Measurements from ENCODE around the gene GMPR2. TPM values are rescaled to one million over a fixed set of nuclear protein-coding genes. Genes with fewer than 3 reads are reported as not detected.

Gene GMPR2
- total RNA-seq, 1 donor from 2014 or later: 37.5 TPM

- no peak for DNase-seq (ENCODE audit: low spot score in 2 of 2)
- peaks cover 32 to 44% of the 10 kb centered on the region in 2 donors for H3K36me3 ChIP-seq
- H3K27me3 ChIP-seq: no peaks in the 10 kb centered on the region
- no peak for TF ChIP-seq CTCF (IDR thresholded peaks at IDR 0.05)
- no peaks in the 10 kb centered on the region for H3K9me3 ChIP-seq
- intact Hi-C loops (cut with DNase I): no loop called here
- H3K27ac ChIP-seq: no peak overlapping the region
- H3K4me1 ChIP-seq: no peaks in the 10 kb centered on the region
- no peak overlapping the region for H3K4me3 ChIP-seq
These were observed 28.3 kb upstream of the GMPR2 start for GRCh38 chr14:24204163-24205146.

DNA sequence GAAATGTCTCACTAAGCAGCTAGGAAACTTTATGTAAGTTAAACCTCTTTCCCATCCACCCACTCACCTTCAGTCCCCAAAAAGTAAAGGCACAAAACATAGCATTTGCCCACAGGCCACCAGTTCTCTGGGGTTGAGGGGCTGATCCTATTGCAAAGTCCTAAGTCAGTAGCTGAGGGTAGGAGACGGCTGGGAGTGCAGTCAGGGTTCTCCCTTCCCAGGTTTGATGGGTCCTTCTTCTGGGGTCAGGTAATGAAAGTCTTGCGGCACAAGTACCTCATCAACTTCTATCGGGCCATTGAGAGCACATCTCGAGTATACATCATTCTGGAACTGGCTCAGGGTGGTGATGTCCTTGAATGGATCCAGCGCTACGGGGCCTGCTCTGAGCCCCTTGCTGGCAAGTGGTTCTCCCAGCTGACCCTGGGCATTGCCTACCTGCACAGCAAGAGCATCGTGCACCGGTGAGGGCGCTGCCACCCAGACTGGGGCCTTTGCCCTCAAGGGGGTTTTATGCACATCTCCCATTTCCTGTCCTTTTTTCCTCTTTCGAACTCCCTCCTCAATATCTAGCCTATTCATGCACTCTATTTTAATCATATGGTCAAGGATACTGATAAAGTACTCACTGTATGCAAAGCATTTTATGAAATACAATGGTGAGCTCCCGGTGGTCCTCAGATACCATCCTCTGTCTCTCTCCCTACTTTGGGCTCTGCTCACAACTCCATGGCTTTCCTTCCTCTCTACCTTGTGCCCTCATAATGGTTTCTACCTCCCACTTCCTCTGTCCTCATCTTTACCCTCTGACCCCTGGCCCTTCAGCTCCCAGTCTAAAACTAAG lies 26.2 kb upstream of the GMPR2 start:
- DNase-seq (ENCODE audit: low spot score in 2 of 2): peak in 1 of 2 donors; percentile 19
- TF ChIP-seq CTCF (IDR thresholded peaks at IDR 0.05): no peak
- intact Hi-C loops (cut with DNase I): no loop called here
- Histone ChIP-seq H3K4me3 (no peak overlapping the region), H3K4me1 (peaks cover 0 to under 1% of the 10 kb centered on the region in 2 donors), H3K27me3 (no peaks in the 10 kb centered on the region), H3K36me3 (peaks cover 38 to 62% of the 10 kb centered on the region in 2 donors), H3K27ac (no peak overlapping the region), H3K9me3 (no peaks in the 10 kb centered on the region)

- DNase-seq (ENCODE audit: low spot score in 2 of 2): peak in 1 of 2 donors; percentile 30
- peaks cover 0 to 6% of the 10 kb centered on the region in 2 donors for H3K4me1 ChIP-seq
- no peak overlapping the region for H3K27ac ChIP-seq
- no peak overlapping the region for H3K4me3 ChIP-seq
- peaks cover 38 to 61% of the 10 kb centered on the region in 2 donors for H3K36me3 ChIP-seq
- no peak for TF ChIP-seq CTCF (IDR thresholded peaks at IDR 0.05)
- intact Hi-C loops (cut with DNase I): no loop called here
- no peaks in the 10 kb centered on the region for H3K9me3 ChIP-seq
- H3K27me3 ChIP-seq: no peaks in the 10 kb centered on the region
These were observed 25.6 kb upstream of the GMPR2 start for GRCh38 chr14:24207104-24207551.

DNA sequence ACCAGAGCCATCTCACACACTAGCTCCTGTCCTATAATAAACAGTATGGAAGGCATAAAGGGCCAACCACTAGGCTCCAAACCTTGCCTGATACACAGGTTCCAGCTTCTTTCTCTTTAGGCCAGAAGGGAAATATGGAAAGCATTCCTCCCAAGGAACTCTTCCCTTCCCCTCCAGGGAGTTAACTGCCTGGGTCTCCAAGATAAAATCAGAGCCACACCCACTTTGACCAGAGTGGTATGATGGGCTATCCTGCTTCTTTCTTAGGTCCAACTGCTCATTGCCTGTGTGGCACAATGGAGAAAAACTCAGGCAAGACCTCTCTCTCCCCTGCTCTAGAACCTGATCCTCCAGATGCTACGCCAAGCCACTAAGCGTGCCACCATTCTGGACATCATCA lies 25.1 kb upstream of the GMPR2 start:
- Histone ChIP-seq H3K27me3 (no peaks in the 10 kb centered on the region), H3K4me1 (peaks cover 0 to 9% of the 10 kb centered on the region in 2 donors), H3K36me3 (peaks cover 36 to 60% of the 10 kb centered on the region in 2 donors), H3K9me3 (no peaks in the 10 kb centered on the region), H3K4me3 (no peak overlapping the region), H3K27ac (no peak overlapping the region)
- intact Hi-C loops (cut with DNase I): no loop called here
- DNase-seq (ENCODE audit: low spot score in 2 of 2): peak in 1 of 2 donors; percentile 48
- TF ChIP-seq CTCF (IDR thresholded peaks at IDR 0.05): no peak

GRCh38 chr14:24211311-24211710 lies 21.4 kb upstream of the GMPR2 start:
- Histone ChIP-seq H3K27me3 (no peaks in the 10 kb centered on the region), H3K4me3 (no peak overlapping the region), H3K36me3 (peaks cover 29 to 45% of the 10 kb centered on the region in 2 donors), H3K27ac (no peak overlapping the region), H3K9me3 (no peaks in the 10 kb centered on the region), H3K4me1 (peaks cover 3 to 29% of the 10 kb centered on the region in 2 donors)
- TF ChIP-seq CTCF (IDR thresholded peaks at IDR 0.05): no peak
- peak in 1 of 2 donors; percentile 56 for DNase-seq (ENCODE audit: low spot score in 2 of 2)
- intact Hi-C loops (cut with DNase I): no loop called here
